Kidney (tissue), 14 donors: ENCODE results near the gene MYOCOS. TPM values are rescaled to one million over a fixed set of nuclear protein-coding genes. Genes with fewer than 3 reads are reported as not detected.

Experiments
- DNase-seq, 5 donors: peaks; one replicate each; pipeline ENCODE4 v3.0.0-alpha.2; 2013 to 2020
- FAIRE-seq: peaks from 2 replicates; lab custom pipeline; 2012; peaks lifted over from hg19 to GRCh38; lab: Jason Lieb, UNC
- H3K27ac ChIP-seq, 2 donors: one replicate each; pipeline ENCODE4 v1.7.0; 2013; ENCODE audit warnings: low read depth in 2 of 2, low read length in 2 of 2, inconsistent platforms in 1 of 2
- H3K27me3 ChIP-seq: one replicate; pipeline ENCODE4 v1.7.1; 2013; ENCODE audit warnings: low read length, inconsistent platforms; ENCODE audit not compliant: control insufficient read depth, insufficient read depth
- H3K36me3 ChIP-seq, 3 donors: one replicate each; pipeline versions ENCODE4 v1.7.0 to v1.7.1; 2013; ENCODE audit warnings: low read length in 3 of 3, control low read depth in 1 of 3, inconsistent platforms in 1 of 3; ENCODE audit not compliant: insufficient read depth in 3 of 3, control insufficient read depth in 2 of 3
- H3K4me1 ChIP-seq, 3 donors: one replicate each; pipeline versions ENCODE4 v1.7.0 to v1.7.1; 2013; ENCODE audit warnings: low read length in 3 of 3, inconsistent platforms in 1 of 3, low read depth in 1 of 3; ENCODE audit not compliant: control insufficient read depth in 2 of 3, insufficient read depth in 2 of 3
- H3K4me3 ChIP-seq, 3 donors: one replicate each; pipeline versions ENCODE4 v1.7.0 to v1.8.1; 2013; ENCODE audit warnings: low read length in 3 of 3, control low read depth in 1 of 3, inconsistent platforms in 1 of 3
- H3K9ac ChIP-seq, 3 donors: one replicate each; pipeline versions ENCODE4 v1.7.0 to v1.7.1; 2013; ENCODE audit warnings: low read length in 3 of 3, control low read depth in 1 of 3, inconsistent platforms in 1 of 3
- H3K9me3 ChIP-seq, 3 donors: one replicate each; pipeline versions ENCODE4 v1.7.0 to v1.7.1; 2013; ENCODE audit warnings: low read length in 3 of 3, control low read depth in 1 of 3, inconsistent platforms in 1 of 3; ENCODE audit not compliant: control insufficient read depth in 2 of 3, insufficient read depth in 1 of 3
- CTCF ChIP-seq: IDR thresholded peaks from 3 replicates; pipeline ENCODE4 v1.5.1; 2012; ENCODE audit warnings: mild to moderate bottlenecking, moderate library complexity, borderline replicate concordance; ENCODE audit not compliant: insufficient read depth; ENCODE audit errors: extremely low read depth
- intact Hi-C: fragments of 100-400 bp; cut with DNase I; formaldehyde crosslinking; loops from one replicate; pipeline ENCODE4 v1.11.1; 2022
- polyA plus RNA-seq: library from polyadenylated mRNA; stranded (reverse); fragments of 350-450 nt; fragmentation: Illumina TruSeq; extraction: RNeasy Lipid Tissue Mini Kit (QIAGEN cat#74804); gene quantifications from one replicate; pipeline ENCODE4 v1.2.3, GENCODE V29; 2014; ENCODE audit warnings: low read depth, low replicate concordance; ENCODE audit not compliant: insufficient read depth
- total RNA-seq: library from RNA; stranded (reverse); fragmentation: NEBNext Ultra II Directional; extraction: Animal tissue kit (Norgen Biotek cat#: 25700); gene quantifications from one replicate; pipeline ENCODE4 v1.2.1, GENCODE V29; 2021
- donor health status: control.
- donor health status: control.
- donor health status: control.
- donor health status: control.
- donor health status: control.
- donor health status: DM: yes; HTN: yes; CAD: no.
- donor health status: Normal renal cell carcinoma (clear cell type).

The MYOCOS gene
- total and polyA plus RNA-seq, 2 donors from 2014 or later: 0.54 TPM

GRCh38 chr1:171628225-171628624, 6.2 kb downstream of the MYOCOS start:
- H3K9ac ChIP-seq: no peak overlapping the region
- H3K27me3 ChIP-seq: no peaks in the 10 kb centered on the region
- FAIRE-seq: no peak
- intact Hi-C loops: no loop called here
- no peak for DNase-seq
- peaks cover 0 to 2% (median 0%) of the 10 kb centered on the region in 3 donors for H3K4me1 ChIP-seq
- no peaks in the 10 kb centered on the region for H3K9me3 ChIP-seq
- H3K27ac ChIP-seq: no peak overlapping the region
- no peak overlapping the region for H3K4me3 ChIP-seq
- no peaks in the 10 kb centered on the region for H3K36me3 ChIP-seq
- no peak for TF ChIP-seq CTCF

- DNase-seq (no peak), FAIRE-seq (no peak)
- no peak overlapping the region for H3K27ac ChIP-seq
- TF ChIP-seq CTCF: no peak
- H3K4me3 ChIP-seq: no peak overlapping the region
- intact Hi-C loops: no loop called here
- H3K9me3 ChIP-seq: no peaks in the 10 kb centered on the region
- no peak overlapping the region for H3K9ac ChIP-seq
- H3K27me3 ChIP-seq: no peaks in the 10 kb centered on the region
- no peaks in the 10 kb centered on the region for H3K36me3 ChIP-seq
- no peaks in the 10 kb centered on the region for H3K4me1 ChIP-seq
These were observed 13.6 kb downstream of the MYOCOS start for GRCh38 chr1:171635661-171636060.

- FAIRE-seq: no peak
- Histone ChIP-seq H3K27me3 (no peaks in the 10 kb centered on the region), H3K27ac (no peak overlapping the region), H3K36me3 (no peaks in the 10 kb centered on the region), H3K4me1 (no peaks in the 10 kb centered on the region), H3K4me3 (no peak overlapping the region), H3K9ac (no peak overlapping the region), H3K9me3 (no peaks in the 10 kb centered on the region)
- no peak for TF ChIP-seq CTCF
- intact Hi-C loops: no loop called here
- DNase-seq: peak in 1 of 5 donors; percentile 13
These were observed 14.1 kb downstream of the MYOCOS start for GRCh38 chr1:171636141-171636540.

- DNase-seq (no peak), FAIRE-seq (no peak)
- H3K27me3 ChIP-seq: no peaks in the 10 kb centered on the region
- H3K9ac ChIP-seq: no peak overlapping the region
- H3K4me1 ChIP-seq: no peaks in the 10 kb centered on the region
- intact Hi-C loops: no loop called here
- H3K36me3 ChIP-seq: no peaks in the 10 kb centered on the region
- H3K9me3 ChIP-seq: no peaks in the 10 kb centered on the region
- no peak overlapping the region for H3K4me3 ChIP-seq
- no peak for TF ChIP-seq CTCF
- no peak overlapping the region for H3K27ac ChIP-seq
These were observed 16.0 kb downstream of the MYOCOS start for GRCh38 chr1:171637928-171638576.
